Activated CD4-positive, alpha-beta T cell treated with anti-CD3 and anti-CD28 coated beads, Interleukin-2, amount 10 ng/mL, durations not matched to agents 24 days and 14 days (primary cell): Measurements from ENCODE around the gene SUGP1. TPM values are rescaled to one million over a fixed set of nuclear protein-coding genes. Genes with fewer than 3 reads are reported as not detected.

Source experiments
- DNase-seq: peaks from one replicate; pipeline ENCODE4 v3.0.0; 2022
- H3K27ac Mint-ChIP-seq: one replicate; pipeline ENCODE4 v1.8.0; 2022; ENCODE audit warnings: mild to moderate bottlenecking, mixed read lengths
- H3K27me3 Mint-ChIP-seq: one replicate; pipeline ENCODE4 v1.8.0; 2022; ENCODE audit warnings: mixed read lengths
- H3K36me3 Mint-ChIP-seq: one replicate; pipeline ENCODE4 v1.8.0; 2022; ENCODE audit warnings: low read depth, mild to moderate bottlenecking, mixed read lengths
- H3K4me1 Mint-ChIP-seq: one replicate; pipeline ENCODE4 v1.8.0; 2021; ENCODE audit warnings: mixed read lengths
- H3K4me3 Mint-ChIP-seq: one replicate; pipeline ENCODE4 v1.8.0; 2022; ENCODE audit warnings: mild to moderate bottlenecking, moderate library complexity, mixed read lengths
- H3K9me3 Mint-ChIP-seq: one replicate; pipeline ENCODE4 v1.8.0; 2021; ENCODE audit warnings: mixed read lengths
- intact Hi-C: fragments of 100-400 bp; cut with micrococcal nuclease; formaldehyde crosslinking; loops from one replicate; pipeline ENCODE4 v1.15.1; 2023
- total RNA-seq: library from RNA; stranded (reverse); gene quantifications from 2 replicates; pipeline ENCODE4 v1.2.3, GENCODE V29; 2022

Gene SUGP1
- total RNA-seq, 1 donor from 2014 or later: 72.0 TPM

GRCh38 chr19:19303411-19303810 lies 16.9 kb downstream of the SUGP1 start:
- peaks cover 31% of the 10 kb centered on the region for H3K36me3 Mint-ChIP-seq
- H3K4me3 Mint-ChIP-seq: no peak overlapping the region
- intact Hi-C loops: no loop called here
- no peaks in the 10 kb centered on the region for H3K27me3 Mint-ChIP-seq
- no peak overlapping the region for H3K27ac Mint-ChIP-seq
- no peaks in the 10 kb centered on the region for H3K9me3 Mint-ChIP-seq
- no peaks in the 10 kb centered on the region for H3K4me1 Mint-ChIP-seq
- no peak for DNase-seq

DNA sequence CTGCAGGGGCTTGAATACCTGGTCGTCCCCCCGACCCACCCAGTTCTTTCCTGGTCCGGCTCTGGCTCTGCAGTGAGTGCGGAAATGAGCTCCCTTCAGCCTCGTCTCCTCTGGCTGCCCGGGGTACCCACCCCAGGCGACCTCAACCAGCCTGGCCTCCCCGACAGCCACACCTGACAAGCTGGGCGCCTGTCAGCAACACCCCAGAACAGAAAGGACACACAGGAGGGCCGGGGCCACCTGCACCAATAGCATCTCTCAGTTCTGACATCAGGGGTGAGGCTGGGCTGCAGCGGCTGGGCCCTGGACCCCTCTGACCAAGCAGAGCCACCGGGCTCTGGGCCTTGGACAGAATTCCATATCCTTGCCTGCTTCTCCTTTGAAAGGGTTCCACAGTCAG lies 19.7 kb downstream of the SUGP1 start:
- H3K36me3 Mint-ChIP-seq: peaks cover 30% of the 10 kb centered on the region
- no peak for DNase-seq
- H3K27ac Mint-ChIP-seq: no peak overlapping the region
- H3K27me3 Mint-ChIP-seq: no peaks in the 10 kb centered on the region
- intact Hi-C loops: no loop called here
- no peaks in the 10 kb centered on the region for H3K9me3 Mint-ChIP-seq
- no peak overlapping the region for H3K4me3 Mint-ChIP-seq
- no peaks in the 10 kb centered on the region for H3K4me1 Mint-ChIP-seq

GRCh38 chr19:19297759-19298158 lies 22.6 kb downstream of the SUGP1 start:
- intact Hi-C loops: no loop called here
- no peaks in the 10 kb centered on the region for H3K9me3 Mint-ChIP-seq
- H3K4me3 Mint-ChIP-seq: no peak overlapping the region
- peaks cover 44% of the 10 kb centered on the region for H3K36me3 Mint-ChIP-seq
- DNase-seq: no peak
- H3K4me1 Mint-ChIP-seq: no peaks in the 10 kb centered on the region
- H3K27ac Mint-ChIP-seq: no peak overlapping the region
- H3K27me3 Mint-ChIP-seq: no peaks in the 10 kb centered on the region

- peaks cover 48% of the 10 kb centered on the region for H3K36me3 Mint-ChIP-seq
- H3K9me3 Mint-ChIP-seq: no peaks in the 10 kb centered on the region
- no peaks in the 10 kb centered on the region for H3K27me3 Mint-ChIP-seq
- DNase-seq: no peak
- intact Hi-C loops: no loop called here
- no peaks in the 10 kb centered on the region for H3K4me1 Mint-ChIP-seq
- no peak overlapping the region for H3K4me3 Mint-ChIP-seq
- H3K27ac Mint-ChIP-seq: no peak overlapping the region
Measured at GRCh38 chr19:19296953-19297689, 23.2 kb downstream of the SUGP1 start.

DNA sequence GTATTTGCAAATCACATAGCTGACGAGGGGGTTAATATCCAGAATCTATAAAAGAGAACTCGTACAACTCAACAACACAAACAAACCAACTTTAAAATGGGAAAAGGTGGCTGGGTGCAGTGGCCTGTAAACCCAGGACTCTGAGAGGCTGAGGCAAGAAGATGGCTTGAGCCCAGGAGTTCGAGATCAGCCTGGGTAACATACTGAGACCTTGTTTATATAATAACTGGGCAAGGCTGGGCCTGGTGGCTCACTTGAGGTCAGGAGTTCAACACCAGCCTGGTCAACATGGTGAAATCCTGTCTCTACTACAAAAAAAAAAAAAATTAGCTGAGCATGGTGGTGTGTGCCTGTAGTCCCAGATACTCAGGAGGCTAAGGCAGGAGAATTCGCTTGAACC lies 25.4 kb downstream of the SUGP1 start:
- Mint-ChIP-seq H3K4me1 (no peaks in the 10 kb centered on the region), H3K36me3 (peaks cover 56% of the 10 kb centered on the region), H3K4me3 (no peak overlapping the region), H3K27ac (no peak overlapping the region), H3K27me3 (no peaks in the 10 kb centered on the region), H3K9me3 (no peaks in the 10 kb centered on the region)
- intact Hi-C loops: no loop called here
- no peak for DNase-seq

- no peak overlapping the region for H3K27ac Mint-ChIP-seq
- no peaks in the 10 kb centered on the region for H3K9me3 Mint-ChIP-seq
- intact Hi-C loops: no loop called here
- no peaks in the 10 kb centered on the region for H3K27me3 Mint-ChIP-seq
- H3K36me3 Mint-ChIP-seq: peaks cover 58% of the 10 kb centered on the region
- no peak overlapping the region for H3K4me3 Mint-ChIP-seq
- DNase-seq: no peak
- H3K4me1 Mint-ChIP-seq: no peaks in the 10 kb centered on the region
Measured at GRCh38 chr19:19292607-19293006, 27.7 kb downstream of the SUGP1 start.

- Mint-ChIP-seq H3K4me1 (no peaks in the 10 kb centered on the region), H3K4me3 (no peak overlapping the region), H3K27me3 (no peaks in the 10 kb centered on the region), H3K9me3 (peaks cover 3% of the 10 kb centered on the region), H3K36me3 (peaks cover 39% of the 10 kb centered on the region), H3K27ac (no peak overlapping the region)
- intact Hi-C loops: no loop called here
- no peak for DNase-seq
Measured at GRCh38 chr19:19285686-19286085, 34.6 kb downstream of the SUGP1 start.

GRCh38 chr19:19280561-19280960 lies 39.7 kb downstream of the SUGP1 start:
- no peak for DNase-seq
- H3K27ac Mint-ChIP-seq: no peak overlapping the region
- H3K4me3 Mint-ChIP-seq: no peak overlapping the region
- intact Hi-C loops: no loop called here
- H3K27me3 Mint-ChIP-seq: no peaks in the 10 kb centered on the region
- peaks cover 28% of the 10 kb centered on the region for H3K36me3 Mint-ChIP-seq
- peaks cover 3% of the 10 kb centered on the region for H3K9me3 Mint-ChIP-seq
- no peaks in the 10 kb centered on the region for H3K4me1 Mint-ChIP-seq

DNA sequence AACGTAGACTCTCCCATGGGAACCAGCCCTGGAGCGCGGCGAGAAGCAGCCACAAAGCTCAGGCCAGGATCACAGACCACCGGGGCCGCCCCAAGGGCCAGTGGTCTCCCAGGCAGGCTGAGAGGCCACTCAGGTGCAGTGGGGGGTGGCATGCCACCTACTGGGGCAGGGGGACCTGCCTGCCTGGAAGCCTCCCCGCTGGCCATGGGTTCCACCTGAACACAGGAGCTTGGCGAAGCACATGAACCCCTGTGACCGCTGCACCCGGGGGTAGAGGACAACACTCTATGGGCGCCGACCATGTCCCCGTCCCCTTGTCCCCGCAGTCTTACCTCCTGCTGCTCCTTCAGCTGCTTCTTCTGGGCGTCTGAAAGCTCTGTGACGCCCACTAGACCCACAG lies 40.5 kb downstream of the SUGP1 start:
- no peak overlapping the region for H3K27ac Mint-ChIP-seq
- H3K4me3 Mint-ChIP-seq: no peak overlapping the region
- no peaks in the 10 kb centered on the region for H3K4me1 Mint-ChIP-seq
- H3K9me3 Mint-ChIP-seq: peaks cover 3% of the 10 kb centered on the region
- no peaks in the 10 kb centered on the region for H3K27me3 Mint-ChIP-seq
- intact Hi-C loops: no loop called here
- DNase-seq: no peak
- peaks cover 28% of the 10 kb centered on the region for H3K36me3 Mint-ChIP-seq

DNA sequence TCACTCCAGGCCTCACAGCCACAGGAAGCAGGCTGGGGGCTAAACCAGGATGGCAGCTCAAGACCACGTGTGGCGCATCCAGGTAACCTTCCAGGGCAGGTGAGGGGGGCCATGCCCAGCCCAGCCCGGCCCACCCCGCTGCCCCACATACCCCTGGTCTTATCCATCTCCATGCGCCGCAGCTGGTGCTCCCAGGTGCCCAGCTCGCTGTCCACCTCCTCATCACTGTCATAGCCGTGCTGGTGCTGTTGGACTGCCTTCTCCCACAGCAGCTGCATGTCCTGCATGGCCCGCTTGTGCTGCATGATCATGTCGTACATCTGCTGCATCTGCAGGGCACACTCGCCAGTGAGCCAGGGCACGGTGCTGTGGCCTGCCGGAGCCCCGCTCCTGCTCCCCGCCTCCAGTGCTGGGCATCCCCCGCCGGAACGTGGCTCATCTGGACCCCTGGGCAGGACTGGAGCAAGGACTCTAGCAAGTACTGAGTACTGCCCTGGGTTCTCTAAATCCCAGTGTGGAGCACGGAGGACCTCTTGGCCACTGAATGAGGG lies 41.2 kb downstream of the SUGP1 start:
- Mint-ChIP-seq H3K4me3 (no peak overlapping the region), H3K36me3 (peaks cover 22% of the 10 kb centered on the region), H3K27me3 (peaks cover 1% of the 10 kb centered on the region), H3K4me1 (no peaks in the 10 kb centered on the region), H3K27ac (no peak overlapping the region), H3K9me3 (no peaks in the 10 kb centered on the region)
- no peak for DNase-seq
- intact Hi-C loops: no loop called here

GRCh38 chr19:19278315-19278714 lies 42.0 kb downstream of the SUGP1 start:
- Mint-ChIP-seq H3K27me3 (peaks cover 10% of the 10 kb centered on the region), H3K9me3 (no peaks in the 10 kb centered on the region), H3K27ac (no peak overlapping the region), H3K4me1 (peaks cover 2% of the 10 kb centered on the region), H3K36me3 (peaks cover 20% of the 10 kb centered on the region), H3K4me3 (no peak overlapping the region)
- DNase-seq: no peak
- intact Hi-C loops: no loop called here

DNA sequence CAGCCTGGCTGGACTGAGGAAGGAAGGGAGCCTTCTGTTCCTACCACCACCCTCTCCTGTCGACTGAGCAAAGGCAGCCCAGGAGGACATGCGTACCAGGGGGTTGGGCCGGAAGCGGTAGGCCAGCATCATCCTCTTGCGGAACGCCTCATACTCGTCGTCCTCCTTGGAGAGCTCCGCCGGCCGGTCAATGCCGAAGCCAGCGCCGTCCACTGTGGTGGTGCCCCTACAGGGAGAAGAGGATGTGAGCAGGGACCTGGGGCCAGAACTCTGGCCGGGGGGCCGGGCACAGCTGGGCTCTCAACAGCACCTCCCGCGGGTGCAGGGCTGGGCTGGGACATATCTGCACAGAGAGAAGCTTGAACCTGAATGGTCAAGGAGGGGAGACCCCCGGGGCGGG lies 43.5 kb downstream of the SUGP1 start:
- peaks cover 2% of the 10 kb centered on the region for H3K4me1 Mint-ChIP-seq
- DNase-seq: no peak
- H3K27me3 Mint-ChIP-seq: peaks cover 17% of the 10 kb centered on the region
- intact Hi-C loops: no loop called here
- H3K36me3 Mint-ChIP-seq: peaks cover 19% of the 10 kb centered on the region
- H3K27ac Mint-ChIP-seq: no peak overlapping the region
- H3K4me3 Mint-ChIP-seq: no peak overlapping the region
- no peaks in the 10 kb centered on the region for H3K9me3 Mint-ChIP-seq

DNA sequence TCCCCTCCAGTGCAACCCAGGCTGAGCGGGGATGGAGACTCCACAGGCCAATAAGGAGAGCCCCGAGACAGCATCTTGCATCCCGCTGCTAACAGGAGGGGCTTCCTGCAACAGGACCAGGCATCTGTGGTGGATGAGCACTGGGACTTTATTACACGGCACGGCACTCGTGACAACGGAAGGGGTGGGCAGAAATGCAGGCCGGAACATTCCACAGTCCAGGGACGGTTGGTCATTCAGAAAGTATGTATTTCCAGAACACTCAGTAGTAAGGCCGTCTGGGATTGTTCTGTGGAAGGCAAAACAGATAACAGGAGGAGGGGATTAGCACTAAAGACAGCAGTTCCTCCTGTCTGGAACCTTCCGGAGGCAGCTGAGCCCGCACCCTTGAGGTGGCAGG lies 43.9 kb downstream of the SUGP1 start:
- H3K27ac Mint-ChIP-seq: no peak overlapping the region
- peaks cover 16% of the 10 kb centered on the region for H3K36me3 Mint-ChIP-seq
- intact Hi-C loops: no loop called here
- H3K4me1 Mint-ChIP-seq: peaks cover 2% of the 10 kb centered on the region
- H3K9me3 Mint-ChIP-seq: no peaks in the 10 kb centered on the region
- DNase-seq: no peak
- peaks cover 20% of the 10 kb centered on the region for H3K27me3 Mint-ChIP-seq
- no peak overlapping the region for H3K4me3 Mint-ChIP-seq

- no peak for DNase-seq
- Mint-ChIP-seq H3K9me3 (no peaks in the 10 kb centered on the region), H3K4me3 (no peak overlapping the region), H3K36me3 (peaks cover 16% of the 10 kb centered on the region), H3K27me3 (peaks cover 22% of the 10 kb centered on the region), H3K27ac (no peak overlapping the region), H3K4me1 (peaks cover 2% of the 10 kb centered on the region)
- intact Hi-C loops: no loop called here
Measured at GRCh38 chr19:19274716-19275565, 45.4 kb downstream of the SUGP1 start.
